ENCODE data around the gene FLNB.

DNA sequence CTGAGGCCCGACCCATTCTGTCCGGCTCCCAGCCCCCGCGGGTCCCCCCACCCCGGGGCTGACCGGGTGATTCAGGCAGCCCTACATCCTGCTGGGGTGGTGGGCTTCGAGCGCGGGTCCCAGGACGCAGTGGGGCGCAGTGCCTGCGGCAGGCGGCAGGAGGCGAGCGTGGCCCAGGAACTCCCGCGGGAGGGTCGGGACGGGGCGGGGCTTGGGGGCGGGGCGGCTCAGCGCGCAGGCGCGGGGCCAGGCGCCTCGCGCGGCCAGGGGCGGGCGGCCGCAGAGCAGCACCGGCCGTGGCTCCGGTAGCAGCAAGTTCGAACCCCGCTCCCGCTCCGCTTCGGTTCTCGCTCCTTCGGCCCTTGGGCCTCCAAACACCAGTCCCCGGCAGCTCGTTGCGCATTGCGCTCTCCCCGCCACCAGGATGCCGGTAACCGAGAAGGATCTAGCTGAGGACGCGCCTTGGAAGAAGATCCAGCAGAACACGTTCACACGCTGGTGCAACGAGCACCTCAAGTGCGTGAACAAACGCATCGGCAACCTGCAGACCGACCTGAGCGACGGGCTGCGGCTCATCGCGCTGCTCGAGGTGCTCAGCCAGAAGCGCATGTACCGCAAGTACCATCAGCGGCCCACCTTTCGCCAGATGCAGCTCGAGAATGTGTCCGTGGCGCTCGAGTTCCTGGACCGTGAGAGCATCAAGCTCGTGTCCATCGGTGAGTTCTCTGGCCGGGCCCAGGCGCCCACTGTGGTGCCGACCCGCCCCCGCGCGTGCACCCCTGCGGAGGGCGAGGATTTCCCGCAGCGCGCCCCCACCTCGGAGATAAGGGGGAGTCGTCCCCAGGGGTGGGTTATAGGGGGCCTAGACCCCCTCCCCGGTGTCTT is at the start of gene FLNB:
- TF ChIP-seq, protein P1, sequence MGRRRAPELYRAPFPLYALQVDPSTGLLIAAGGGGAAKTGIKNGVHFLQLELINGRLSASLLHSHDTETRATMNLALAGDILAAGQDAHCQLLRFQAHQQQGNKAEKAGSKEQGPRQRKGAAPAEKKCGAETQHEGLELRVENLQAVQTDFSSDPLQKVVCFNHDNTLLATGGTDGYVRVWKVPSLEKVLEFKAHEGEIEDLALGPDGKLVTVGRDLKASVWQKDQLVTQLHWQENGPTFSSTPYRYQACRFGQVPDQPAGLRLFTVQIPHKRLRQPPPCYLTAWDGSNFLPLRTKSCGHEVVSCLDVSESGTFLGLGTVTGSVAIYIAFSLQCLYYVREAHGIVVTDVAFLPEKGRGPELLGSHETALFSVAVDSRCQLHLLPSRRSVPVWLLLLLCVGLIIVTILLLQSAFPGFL (CRISPR knock-in tag; IDR thresholded peaks at IDR 0.05): no peak
- no peak for TF ChIP-seq ZNF584 (CRISPR knock-in tag; IDR thresholded peaks at IDR 0.05; ENCODE audit: low read depth)
- TF ChIP-seq ZBTB5 (IDR thresholded peaks at IDR 0.05): no peak
- peak; percentile 57 for TF ChIP-seq MAX (CRISPR knock-in tag; IDR thresholded peaks at IDR 0.05)
- peak; percentile 67 for TF ChIP-seq POLR2A (conservative IDR thresholded peaks at IDR 0.05)
- TF ChIP-seq, protein P2, sequence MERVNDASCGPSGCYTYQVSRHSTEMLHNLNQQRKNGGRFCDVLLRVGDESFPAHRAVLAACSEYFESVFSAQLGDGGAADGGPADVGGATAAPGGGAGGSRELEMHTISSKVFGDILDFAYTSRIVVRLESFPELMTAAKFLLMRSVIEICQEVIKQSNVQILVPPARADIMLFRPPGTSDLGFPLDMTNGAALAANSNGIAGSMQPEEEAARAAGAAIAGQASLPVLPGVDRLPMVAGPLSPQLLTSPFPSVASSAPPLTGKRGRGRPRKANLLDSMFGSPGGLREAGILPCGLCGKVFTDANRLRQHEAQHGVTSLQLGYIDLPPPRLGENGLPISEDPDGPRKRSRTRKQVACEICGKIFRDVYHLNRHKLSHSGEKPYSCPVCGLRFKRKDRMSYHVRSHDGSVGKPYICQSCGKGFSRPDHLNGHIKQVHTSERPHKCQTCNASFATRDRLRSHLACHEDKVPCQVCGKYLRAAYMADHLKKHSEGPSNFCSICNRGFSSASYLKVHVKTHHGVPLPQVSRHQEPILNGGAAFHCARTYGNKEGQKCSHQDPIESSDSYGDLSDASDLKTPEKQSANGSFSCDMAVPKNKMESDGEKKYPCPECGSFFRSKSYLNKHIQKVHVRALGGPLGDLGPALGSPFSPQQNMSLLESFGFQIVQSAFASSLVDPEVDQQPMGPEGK (CRISPR knock-in tag; IDR thresholded peaks at IDR 0.05; ENCODE audit: borderline replicate concordance): no peak
- no peak for TF ChIP-seq ZNF175 (CRISPR knock-in tag; IDR thresholded peaks at IDR 0.05; ENCODE audit: low read depth)
- no peak for TF ChIP-seq POLR2AphosphoS5 (IDR thresholded peaks at IDR 0.05; ENCODE audit: control insufficient read depth, insufficient read depth, low read depth, low read length)
- TF ChIP-seq ZNF274 (IDR thresholded peaks at IDR 0.05; ENCODE audit: borderline replicate concordance, low read depth, low read length): no peak

Data from K562 (cell line).